GM12801 (cell line): ENCODE measurements around the gene ZFYVE21.

Experiments used
- TF ChIP-seq, protein P1 (sequence below): IDR thresholded peaks from one replicate; pipeline ENCODE4 v1.5.1; 2011; ENCODE audit warnings: control low read depth; ENCODE audit not compliant: insufficient read length; ENCODE audit errors: extremely low read depth

The ZFYVE21 gene

DNA sequence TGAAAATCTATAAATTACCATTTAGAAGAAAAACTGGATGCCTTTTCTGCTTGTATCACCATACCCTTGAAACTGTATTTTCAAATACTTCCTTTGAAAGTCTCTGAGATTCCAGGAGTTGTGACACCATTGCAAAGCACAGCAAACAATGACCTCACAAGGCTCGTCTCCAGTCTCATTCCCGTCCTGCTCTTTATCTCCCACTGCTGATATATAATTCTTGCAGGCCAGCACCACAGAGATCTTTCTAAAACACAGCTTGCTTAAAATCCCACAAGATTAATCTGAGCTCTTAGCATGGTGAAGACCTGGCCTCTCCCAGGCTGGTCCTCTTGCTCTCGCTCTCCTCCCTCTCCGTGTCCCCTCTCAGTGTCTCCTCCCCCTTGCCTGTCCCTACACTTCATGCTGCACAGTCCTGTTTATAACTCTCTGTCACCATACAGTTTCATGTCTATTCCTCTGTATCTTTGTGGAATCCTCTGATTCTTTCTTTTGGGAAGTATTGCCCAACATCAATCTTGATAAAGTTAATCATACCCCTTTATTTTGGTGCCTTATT lies 51.8 kb downstream of the ZFYVE21 start:
- TF ChIP-seq, protein P1, sequence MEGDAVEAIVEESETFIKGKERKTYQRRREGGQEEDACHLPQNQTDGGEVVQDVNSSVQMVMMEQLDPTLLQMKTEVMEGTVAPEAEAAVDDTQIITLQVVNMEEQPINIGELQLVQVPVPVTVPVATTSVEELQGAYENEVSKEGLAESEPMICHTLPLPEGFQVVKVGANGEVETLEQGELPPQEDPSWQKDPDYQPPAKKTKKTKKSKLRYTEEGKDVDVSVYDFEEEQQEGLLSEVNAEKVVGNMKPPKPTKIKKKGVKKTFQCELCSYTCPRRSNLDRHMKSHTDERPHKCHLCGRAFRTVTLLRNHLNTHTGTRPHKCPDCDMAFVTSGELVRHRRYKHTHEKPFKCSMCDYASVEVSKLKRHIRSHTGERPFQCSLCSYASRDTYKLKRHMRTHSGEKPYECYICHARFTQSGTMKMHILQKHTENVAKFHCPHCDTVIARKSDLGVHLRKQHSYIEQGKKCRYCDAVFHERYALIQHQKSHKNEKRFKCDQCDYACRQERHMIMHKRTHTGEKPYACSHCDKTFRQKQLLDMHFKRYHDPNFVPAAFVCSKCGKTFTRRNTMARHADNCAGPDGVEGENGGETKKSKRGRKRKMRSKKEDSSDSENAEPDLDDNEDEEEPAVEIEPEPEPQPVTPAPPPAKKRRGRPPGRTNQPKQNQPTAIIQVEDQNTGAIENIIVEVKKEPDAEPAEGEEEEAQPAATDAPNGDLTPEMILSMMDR: no peak

DNA sequence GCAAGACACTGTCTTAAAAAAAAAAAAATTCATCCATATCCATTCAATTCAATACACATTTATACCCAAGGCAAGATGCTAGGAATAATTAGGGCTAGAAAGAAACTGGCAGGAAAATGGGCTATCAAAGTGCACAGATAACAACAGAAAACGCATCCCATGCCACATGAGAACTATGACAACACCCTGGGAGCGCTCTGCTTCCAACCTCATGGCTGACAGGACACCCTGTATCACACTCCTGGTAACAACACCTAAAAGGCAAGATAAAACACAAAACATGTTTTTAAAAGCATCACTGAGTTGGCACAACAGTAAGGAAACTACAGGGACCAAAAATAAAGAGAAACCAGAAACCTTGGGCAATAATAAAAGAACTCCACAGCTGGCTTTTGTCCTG lies 54.9 kb downstream of the ZFYVE21 start:
- TF ChIP-seq, protein P1: no peak

DNA sequence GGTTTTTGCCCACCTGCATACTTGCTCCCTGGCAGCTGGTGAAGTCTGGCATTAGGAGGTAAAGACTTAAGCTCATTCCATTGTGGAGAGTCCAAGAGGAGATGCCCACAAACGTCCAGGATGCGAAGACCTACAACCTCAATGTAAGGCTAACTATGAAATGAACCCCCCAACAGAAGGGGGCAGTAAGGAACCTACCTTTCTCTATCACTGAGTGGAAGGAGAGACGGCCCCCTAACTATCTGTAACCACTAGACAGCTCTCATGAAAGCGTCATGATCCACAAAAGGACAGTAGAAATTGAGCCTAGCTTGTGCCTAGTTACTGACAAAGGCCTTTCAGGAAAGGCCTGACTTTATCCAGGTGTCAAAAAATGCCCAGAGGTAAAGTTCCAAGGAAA lies 55.3 kb downstream of the ZFYVE21 start:
- TF ChIP-seq, protein P1: no peak

- TF ChIP-seq, protein P1: no peak
These were observed 56.6 kb downstream of the ZFYVE21 start for GRCh38 chr14:103772078-103772712.

- TF ChIP-seq, protein P1: no peak
These were observed 57.9 kb downstream of the ZFYVE21 start for GRCh38 chr14:103773521-103773920.

- TF ChIP-seq, protein P1: no peak
These were observed 59.9 kb downstream of the ZFYVE21 start for GRCh38 chr14:103775506-103775905.

DNA sequence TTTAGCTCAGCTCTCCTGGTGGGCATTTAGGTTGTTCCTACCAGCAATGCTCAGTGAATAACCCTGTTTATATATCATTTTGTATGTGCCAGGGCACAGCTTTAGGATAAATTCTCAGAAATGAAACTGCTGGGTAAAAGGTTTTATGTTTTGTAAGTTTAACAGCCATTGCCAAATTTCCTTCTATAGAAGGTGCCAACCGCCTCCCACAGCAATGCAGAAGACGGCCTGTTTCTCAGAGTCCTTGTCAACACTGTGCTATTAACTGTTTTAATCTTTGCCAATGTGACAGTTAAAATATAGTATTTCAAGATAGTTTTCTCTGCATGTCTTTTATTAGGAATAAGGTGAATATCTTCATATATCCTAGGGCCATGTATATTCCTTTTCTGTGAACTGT lies 66.8 kb downstream of the ZFYVE21 start:
- TF ChIP-seq, protein P1: no peak
